ENCODE results near the gene ABCC8. TPM values are rescaled to one million over a fixed set of nuclear protein-coding genes. Genes with fewer than 3 reads are reported as not detected.

The ABCC8 gene
- total and polyA plus RNA-seq, 2 of the 8 experiments (the other 6 are each of a cell fraction or from before 2014, with no cell fraction given): 3.7 to 4.9 TPM

DNA sequence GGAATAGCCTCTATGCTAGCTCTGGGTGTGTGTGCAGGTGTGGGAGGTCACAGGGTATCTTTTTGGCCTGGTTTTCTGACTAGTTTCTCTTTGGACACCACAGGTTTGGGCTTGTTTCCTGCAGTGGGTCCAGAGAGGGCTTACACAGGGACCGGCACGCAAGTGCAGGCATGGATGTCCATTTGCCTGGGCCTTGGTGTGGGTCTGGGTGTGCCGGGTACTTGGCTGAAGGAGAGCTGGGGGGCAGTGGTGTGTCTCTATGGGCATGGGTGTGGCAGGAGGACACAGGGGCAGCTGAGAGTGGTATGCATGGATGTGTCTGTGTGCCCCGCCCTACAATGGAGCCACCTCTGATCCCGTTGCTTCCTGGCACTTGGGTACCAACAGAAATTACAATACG is 80.7 kb downstream of the ABCC8 start:
- no peak overlapping the region for H4K8ac ChIP-seq (ENCODE audit: extremely low read depth, insufficient read depth, low read length)
- H3K4me2 ChIP-seq (ENCODE audit: insufficient read depth in 1 of 2, low read depth in 2 of 2, low read length in 2 of 2): no peak overlapping the region
- peaks cover 0 to 6% (median 0%) of the 10 kb centered on the region in 4 experiments; a peak in 2 of 7 replicates for H3K27me3 ChIP-seq (replicated peaks in 1 of 4; ENCODE audit: control insufficient read depth in 3 of 4, extremely low read depth in 1 of 4, insufficient read depth in 3 of 4, low read length in 3 of 4)
- H3K23ac ChIP-seq (ENCODE audit: insufficient read length): no peak overlapping the region
- H2BK5ac ChIP-seq (ENCODE audit: low read depth, low read length): no peak overlapping the region
- no peak overlapping the region for H2BK120ac ChIP-seq (replicated peaks; ENCODE audit: low read depth, low read length)
- H3K79me1 ChIP-seq (ENCODE audit: low read depth, low read length): no peaks in the 10 kb centered on the region
- H3K23me2 ChIP-seq (ENCODE audit: low read depth, low read length): no peaks in the 10 kb centered on the region
- H3K56ac ChIP-seq (replicated peaks; ENCODE audit: insufficient read length, low read depth, low read length): no peak overlapping the region
- no peaks in the 10 kb centered on the region for H3K36me3 ChIP-seq (ENCODE audit: control insufficient read depth in 2 of 4, insufficient read depth in 4 of 4, low read length in 3 of 4)
- ChIA-PET CTCF (ENCODE audit: partially characterized antibody) (interaction anchor here (0.7 to 38.8 kb wide), 6 partner anchors 12 to 117 kb away, joined by 3 to 1414 read pairs (median 10); no protein-coding TSS in a partner anchor), POLR2A (ENCODE audit: partially characterized antibody) (no interaction called here)
- no peak overlapping the region for H4K5ac ChIP-seq (ENCODE audit: insufficient read length, low read depth, low read length)
- DNase-seq (ENCODE audit: low read depth in 1 of 2, low spot score in 2 of 2) (no peak), FAIRE-seq (no peak)
- no peak overlapping the region for H3K14ac ChIP-seq (ENCODE audit: insufficient read length)
- H4K91ac ChIP-seq (replicated peaks; ENCODE audit: insufficient read length, low read length): no peak overlapping the region
- no peak overlapping the region for H2AK5ac ChIP-seq (ENCODE audit: low read depth, low read length)
- H2BK15ac ChIP-seq (ENCODE audit: low read length): no peak overlapping the region
- no peak overlapping the region for H3K27ac ChIP-seq (ENCODE audit: low read depth, low read length)
- no peak overlapping the region for H3K18ac ChIP-seq (ENCODE audit: extremely low read depth, low read length)
- H3K9ac ChIP-seq (replicated peaks in 1 of 4; ENCODE audit: extremely low read depth in 1 of 4, low read depth in 3 of 4, low read length in 3 of 4): no peak overlapping the region
- no peak overlapping the region for H3K4ac ChIP-seq (replicated peaks; ENCODE audit: insufficient read length, low read depth, low read length)
- H2AFZ ChIP-seq (ENCODE audit: low read length): no peak overlapping the region
- no peaks in the 10 kb centered on the region for H3K9me3 ChIP-seq (ENCODE audit: insufficient read depth in 2 of 2, low read depth in 1 of 2, low read length in 1 of 2)
- no peak overlapping the region for H2BK20ac ChIP-seq (ENCODE audit: low read length)
- H3K4me3 ChIP-seq (ENCODE audit: extremely low read depth in 1 of 4, insufficient read depth in 2 of 4, low read depth in 3 of 4, low read length in 4 of 4): no peak overlapping the region
- no peaks in the 10 kb centered on the region for H3K79me2 ChIP-seq (ENCODE audit: control insufficient read depth in 1 of 2, insufficient read depth in 2 of 2, low read length in 2 of 2)
- H3K4me1 ChIP-seq (replicated peaks in 1 of 4; ENCODE audit: control insufficient read depth in 3 of 4, insufficient read depth in 4 of 4, low read length in 3 of 4): no peaks in the 10 kb centered on the region; a peak in 1 of 7 replicates
- no peak overlapping the region for H2BK12ac ChIP-seq (ENCODE audit: low read depth, low read length)
- WGBS, 2 experiments (ENCODE audit: extremely low coverage in 1 of 2, insufficient coverage in 1 of 2, insufficient read length in 1 of 2, insufficient replicate concordance in 2 of 2, low coverage in 1 of 2, low lambda C conversion rate in 2 of 2, missing lambda C conversion rate in 1 of 2): 84% methylated on average over 6 of the region's 6 CpGs; no CpG with 5 or more reads in 1 of the 2 experiments
- H4K20me1 ChIP-seq (replicated peaks in 1 of 2; ENCODE audit: control insufficient read depth in 1 of 2, insufficient read depth in 2 of 2, low read length in 2 of 2): peaks cover 0 to 1% of the 10 kb centered on the region in 2 experiments
